Right hindlimb (tissue), 1 donor: Measurements from ENCODE around the gene GRIK4.
A peak's percentile ranks its signal among the peaks of the same experiment; 100 is the strongest.

ENCODE experiments used
- DNase-seq: peaks from one replicate; pipeline ENCODE4 v3.0.0-alpha.2; 2018

GRIK4 gene

GRCh38 chr11:120526241-120526640 lies 14.7 kb downstream of the GRIK4 start:
- no peak for DNase-seq

- DNase-seq: peak; percentile 89
These were observed 15.7 kb downstream of the GRIK4 start for GRCh38 chr11:120527111-120527761.

GRCh38 chr11:120528749-120529148 lies 17.2 kb downstream of the GRIK4 start:
- no peak for DNase-seq

GRCh38 chr11:120529214-120529613 lies 17.7 kb downstream of the GRIK4 start:
- DNase-seq: no peak

GRCh38 chr11:120529911-120530310 lies 18.4 kb downstream of the GRIK4 start:
- no peak for DNase-seq

GRCh38 chr11:120532082-120532831 lies 20.7 kb downstream of the GRIK4 start:
- no peak for DNase-seq

GRCh38 chr11:120532832-120533196 lies 21.3 kb downstream of the GRIK4 start:
- peak; percentile 41 for DNase-seq

GRCh38 chr11:120536091-120536796 lies 24.7 kb downstream of the GRIK4 start:
- DNase-seq: no peak

- DNase-seq: no peak
These were observed 25.2 kb downstream of the GRIK4 start for GRCh38 chr11:120536797-120537169.

- DNase-seq: no peak
These were observed 26.4 kb downstream of the GRIK4 start for GRCh38 chr11:120537996-120538395.

- DNase-seq: no peak
These were observed 27.2 kb downstream of the GRIK4 start for GRCh38 chr11:120538707-120539106.

GRCh38 chr11:120539667-120540369 lies 28.3 kb downstream of the GRIK4 start:
- DNase-seq: no peak

- DNase-seq: no peak
These were observed 29.4 kb downstream of the GRIK4 start for GRCh38 chr11:120540744-120541465.

- no peak for DNase-seq
These were observed 32.1 kb downstream of the GRIK4 start for GRCh38 chr11:120543521-120544215.

- no peak for DNase-seq
These were observed 34.3 kb downstream of the GRIK4 start for GRCh38 chr11:120545813-120546212.

- DNase-seq: peak; percentile 43
These were observed 35.0 kb downstream of the GRIK4 start for GRCh38 chr11:120546312-120547205.

GRCh38 chr11:120547316-120547715 lies 35.8 kb downstream of the GRIK4 start:
- no peak for DNase-seq

GRCh38 chr11:120547811-120548681 lies 36.5 kb downstream of the GRIK4 start:
- peak; percentile 85 for DNase-seq

GRCh38 chr11:120548682-120549209 lies 37.2 kb downstream of the GRIK4 start:
- no peak for DNase-seq

- DNase-seq: no peak
These were observed 37.8 kb downstream of the GRIK4 start for GRCh38 chr11:120549346-120549745.
